Erythroblast (primary cell): Measurements from ENCODE around the gene GTF2F2.

ENCODE experiments used
- GATA1 ChIP-seq: IDR thresholded peaks from 2 replicates; pipeline ENCODE4 v1.6.1; 2011; ENCODE audit warnings: low read depth, mild to moderate bottlenecking, control low read depth, low read length, moderate library complexity
- POLR2A ChIP-seq: IDR thresholded peaks from 2 replicates; pipeline ENCODE4 v1.6.1; 2011; ENCODE audit warnings: mild to moderate bottlenecking, low read length

DNA sequence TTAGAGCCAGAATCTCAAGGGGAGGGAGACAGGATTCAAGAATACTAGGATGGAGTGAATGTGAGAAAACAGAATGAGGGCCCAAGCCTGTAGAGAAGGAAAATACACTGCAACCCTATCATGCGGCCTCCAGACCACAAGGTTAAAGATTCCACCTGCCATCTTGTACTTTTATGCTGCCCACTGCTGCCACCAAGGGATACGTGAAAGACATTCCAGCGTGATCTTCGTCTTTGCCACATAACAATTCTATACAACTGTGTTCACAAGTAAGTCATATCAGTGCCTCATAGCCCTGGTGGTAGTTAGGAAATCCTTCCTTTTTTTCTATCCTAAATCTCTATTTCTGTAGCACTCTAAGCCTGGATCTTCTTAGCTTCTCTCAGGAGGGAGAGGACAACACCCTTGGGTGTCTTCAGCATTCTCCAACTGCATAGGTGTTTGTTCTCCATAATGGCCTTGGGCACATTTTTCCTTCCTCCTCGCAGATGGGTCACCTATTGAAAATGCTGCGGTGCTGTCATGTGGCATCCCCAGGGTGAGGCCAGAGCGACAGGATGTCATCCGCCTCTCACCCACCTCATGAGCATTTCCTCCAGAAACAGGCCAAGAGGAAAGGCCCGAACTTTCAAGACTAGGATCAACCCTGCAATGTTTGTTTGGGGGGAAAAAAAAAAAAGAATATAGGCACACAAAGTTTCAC, 207.1 kb downstream of the GTF2F2 start:
- TF ChIP-seq POLR2A, result no peak
- no peak for TF ChIP-seq GATA1
